ENCODE results near the gene GREB1. TPM values are rescaled to one million over a fixed set of nuclear protein-coding genes. Genes with fewer than 3 reads are reported as not detected.

Gene GREB1
- total RNA-seq, 1 experiment from 2014 or later: 16.5 TPM

GRCh38 chr2:11617527-11617926 lies 83.7 kb downstream of the GREB1 start:
- Histone ChIP-seq H4K8ac (replicated peaks; ENCODE audit: insufficient read length, low read depth, low read length) (no peak overlapping the region), H3K18ac (ENCODE audit: insufficient read length, low read depth, low read length) (no peak overlapping the region), H3K23me2 (ENCODE audit: insufficient read length, low read depth, low read length, poor library complexity, severe bottlenecking) (no peaks in the 10 kb centered on the region), H3T11ph (ENCODE audit: low read length) (no peak overlapping the region), H2AFZ (ENCODE audit: low read length) (no peak overlapping the region), H3K4ac (ENCODE audit: low read depth, low read length) (no peak overlapping the region), H3K9ac (ENCODE audit: extremely low read depth, insufficient read length, low read length) (no peak overlapping the region), H2BK20ac (ENCODE audit: low read depth, low read length, poor library complexity, severe bottlenecking) (no peak overlapping the region), H3K79me1 (ENCODE audit: insufficient read depth, low read depth, low read length, poor library complexity, severe bottlenecking) (no peaks in the 10 kb centered on the region), H2BK15ac (ENCODE audit: low read depth, low read length) (no peak overlapping the region), H4K91ac (ENCODE audit: insufficient read length, low read depth, low read length) (no peak overlapping the region), H3K4me2 (ENCODE audit: insufficient read depth, insufficient read length, low read length) (no peak overlapping the region), H2BK12ac (ENCODE audit: insufficient read length, low read depth, low read length) (no peak overlapping the region), H4K20me1 (ENCODE audit: control insufficient read depth, insufficient read depth, insufficient read length) (no peaks in the 10 kb centered on the region), H3K79me2 (ENCODE audit: insufficient read depth, low read length) (no peaks in the 10 kb centered on the region), H3K27ac (ENCODE audit: insufficient read length, low read depth, low read length) (no peak overlapping the region), H4K5ac (ENCODE audit: insufficient read length, low read depth, low read length) (no peak overlapping the region), H2BK120ac (ENCODE audit: low read depth, low read length, poor library complexity, severe bottlenecking) (no peak overlapping the region), H2BK5ac (ENCODE audit: insufficient read length, low read length) (no peak overlapping the region), H3K23ac (ENCODE audit: insufficient read length, low read depth, low read length) (no peak overlapping the region), H3K27me3 (ENCODE audit: insufficient read depth, low read length) (no peaks in the 10 kb centered on the region), H3K56ac (ENCODE audit: insufficient read length, low read depth, low read length) (no peak overlapping the region), H3K9me3 (ENCODE audit: control insufficient read depth, low read depth, low read length) (no peaks in the 10 kb centered on the region), H3K14ac (ENCODE audit: insufficient read depth, low read length) (no peak overlapping the region), H2AK5ac (ENCODE audit: insufficient read length, low read length) (no peak overlapping the region), H3K4me1 (ENCODE audit: insufficient read depth, low read length) (no peaks in the 10 kb centered on the region)
- Mint-ChIP-seq H3K9me3 (no peaks in the 10 kb centered on the region), H3K4me1 (no peaks in the 10 kb centered on the region), H3K27me3 (ENCODE audit: low read depth) (no peaks in the 10 kb centered on the region), H3K4me3 (no peak overlapping the region), H3K27ac (peak overlapping the region in 2 of 3 experiments; percentile 28 to 73; a peak in 3 of 7 replicates), H3K36me3 (ENCODE audit: insufficient read depth in 1 of 3, low read depth in 3 of 3) (peaks cover 23 to 38% (median 27%) of the 10 kb centered on the region in 3 experiments)
- no CpG with 5 or more reads among the region's 14 CpGs for WGBS (ENCODE audit: extremely low coverage, insufficient read length, low lambda C conversion rate)
- no peak for TF ChIP-seq CTCF (conservative IDR thresholded peaks at IDR 0.05)
- DNase-seq: no peak
